HL-60/S4 treated with retinoic acid at 250 ng/mL for 4 days and 3 days (cell line): ENCODE data around the gene NOL4L.

Source experiments
- in situ Hi-C: fragments of 300-500 bp; cut with MboI; formaldehyde crosslinking; loops from 2 replicates; pipeline ENCODE4 v1.7.0; 2022; ENCODE audit warnings: low sequenced_read_pairs

NOL4L gene

DNA sequence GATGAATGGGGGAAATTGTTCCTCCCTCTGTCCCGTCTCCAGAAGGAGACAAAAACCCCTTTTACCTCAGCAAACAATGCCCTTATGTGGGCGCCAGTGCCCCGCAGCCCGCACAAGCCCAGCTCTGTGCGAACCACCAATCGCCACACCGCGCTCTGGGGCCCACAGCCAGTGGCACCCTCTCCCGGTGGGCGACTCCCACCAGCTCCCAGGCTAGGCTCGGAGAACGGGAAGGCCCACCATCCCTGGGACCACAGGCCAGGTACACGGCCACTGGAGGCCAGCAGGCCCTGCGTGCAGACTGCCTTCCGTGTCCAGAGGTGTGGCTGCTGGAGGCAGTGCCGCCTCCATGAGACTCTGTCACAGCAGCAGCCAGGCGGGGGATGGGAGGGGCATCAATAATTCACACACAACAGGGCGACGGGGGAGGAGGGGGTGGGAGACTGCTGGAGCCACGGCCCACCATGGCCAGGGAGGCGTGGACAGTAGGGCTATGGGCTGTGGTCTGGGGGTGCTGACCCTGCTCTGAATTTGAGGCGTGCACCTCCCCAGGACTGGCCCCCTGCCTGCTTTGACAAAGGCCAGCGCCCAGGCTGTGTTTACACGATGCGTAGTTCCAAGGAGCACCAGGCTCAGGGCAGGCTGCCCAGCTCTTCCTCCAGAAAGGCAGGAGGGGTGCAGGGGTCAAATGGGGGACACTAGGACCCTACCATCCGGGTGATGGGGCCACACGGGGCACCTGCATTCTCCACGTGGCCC lies 121.3 kb downstream of the NOL4L start:
- in situ Hi-C loops = no loop called here

DNA sequence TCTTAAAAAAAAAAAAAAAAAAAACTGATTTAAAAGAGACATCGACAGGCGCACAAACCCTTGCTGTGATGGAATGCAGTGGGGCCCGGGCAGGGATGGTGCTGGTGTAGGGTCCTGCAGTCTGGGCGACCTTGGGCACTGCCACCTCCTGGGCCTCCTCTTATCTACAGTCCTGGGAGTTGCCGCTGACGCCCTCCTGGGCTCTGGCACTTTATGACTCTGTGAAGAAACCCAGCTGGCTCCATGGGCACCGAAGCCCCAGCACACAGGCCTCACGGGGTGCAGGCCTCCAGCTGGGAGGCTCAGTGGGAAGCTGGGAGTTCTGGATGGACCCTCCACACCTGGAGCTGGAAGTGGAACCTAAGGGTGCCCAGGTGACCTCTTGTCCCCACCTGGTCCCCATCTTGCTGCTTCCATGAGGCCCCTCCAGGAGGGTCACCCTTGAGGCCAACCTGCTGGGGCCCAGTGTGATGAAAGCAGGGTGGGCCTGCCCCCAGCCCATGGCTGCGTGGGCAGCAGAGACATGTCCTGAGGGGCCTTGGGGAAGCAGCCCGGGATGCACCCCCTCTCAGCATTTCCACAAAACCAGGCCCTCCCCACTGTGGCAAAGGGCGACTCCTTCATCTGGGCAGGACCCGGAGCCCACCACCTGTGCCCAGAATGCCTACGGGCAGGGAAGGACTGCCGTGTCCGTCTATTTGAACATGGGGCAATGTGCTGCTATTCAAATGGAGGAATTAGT lies 122.1 kb downstream of the NOL4L start:
- in situ Hi-C loops = no loop called here

DNA sequence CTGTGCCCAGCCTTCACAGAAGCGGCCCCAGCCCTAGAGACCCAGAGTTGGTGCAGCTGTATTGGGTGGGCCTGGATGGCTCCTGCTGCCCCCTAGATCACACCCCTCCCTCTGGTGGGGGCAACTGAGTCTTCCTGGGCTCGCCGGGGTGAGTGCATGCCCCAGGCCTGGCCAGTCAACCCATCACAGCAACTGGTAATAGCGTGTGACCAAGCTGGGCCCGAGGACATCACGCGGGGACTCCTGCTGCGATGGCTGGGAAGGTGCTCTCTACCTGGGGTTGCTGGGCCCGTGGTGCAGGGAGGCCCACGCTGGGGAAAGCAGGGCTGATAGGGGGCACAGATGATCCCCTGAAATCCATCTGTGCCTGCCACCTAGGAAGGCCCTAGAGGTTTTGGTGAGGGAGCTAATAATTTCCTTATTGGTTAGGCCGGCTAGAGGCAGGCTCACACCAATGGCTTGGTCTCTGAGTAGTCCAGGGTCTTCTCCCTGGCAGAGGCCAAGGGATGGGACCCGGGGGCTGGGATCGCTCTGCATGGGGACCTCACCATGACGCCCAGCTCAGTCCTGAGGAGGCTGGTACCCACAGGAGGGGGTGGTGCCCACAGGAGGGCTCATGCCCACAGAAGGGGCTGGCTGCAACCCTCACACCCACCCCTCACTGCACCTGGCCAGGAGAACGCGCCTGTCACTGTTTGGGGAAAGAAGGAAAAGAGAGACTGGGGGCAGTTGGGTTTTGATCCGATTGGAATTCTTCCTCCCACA lies 123.1 kb downstream of the NOL4L start:
- in situ Hi-C loops = no loop called here

DNA sequence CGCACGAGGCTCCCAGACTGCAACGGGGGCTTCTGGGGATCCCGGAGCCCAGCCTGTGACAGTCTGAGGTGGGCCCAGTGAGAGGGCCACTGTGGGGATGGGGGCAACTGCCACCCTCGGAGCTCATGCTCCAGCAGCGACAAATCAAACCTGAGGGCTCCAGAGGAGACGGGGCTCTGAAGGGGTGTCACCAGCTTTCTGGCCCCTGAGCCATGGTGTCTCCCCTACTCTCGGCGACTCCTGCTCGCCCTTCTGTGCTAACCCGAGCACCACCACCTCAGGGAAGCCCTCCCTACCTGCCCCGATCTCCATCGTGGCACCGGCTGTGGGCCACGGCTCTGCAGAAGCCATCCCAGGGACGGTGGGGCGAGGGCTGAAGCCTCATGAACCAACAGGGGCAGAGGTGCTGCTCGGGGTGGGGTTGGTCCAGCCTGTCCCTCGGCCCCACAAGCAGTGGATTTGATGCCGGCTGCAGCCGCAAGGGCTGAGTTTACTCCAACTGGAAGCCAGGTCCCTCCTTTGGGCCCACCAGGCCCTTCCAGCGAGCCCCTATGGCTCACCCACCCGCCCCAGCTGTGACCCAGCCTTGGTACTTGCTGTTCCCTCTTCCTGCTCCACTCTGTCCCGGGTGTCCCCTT lies 124.3 kb downstream of the NOL4L start:
- in situ Hi-C loops = no loop called here

DNA sequence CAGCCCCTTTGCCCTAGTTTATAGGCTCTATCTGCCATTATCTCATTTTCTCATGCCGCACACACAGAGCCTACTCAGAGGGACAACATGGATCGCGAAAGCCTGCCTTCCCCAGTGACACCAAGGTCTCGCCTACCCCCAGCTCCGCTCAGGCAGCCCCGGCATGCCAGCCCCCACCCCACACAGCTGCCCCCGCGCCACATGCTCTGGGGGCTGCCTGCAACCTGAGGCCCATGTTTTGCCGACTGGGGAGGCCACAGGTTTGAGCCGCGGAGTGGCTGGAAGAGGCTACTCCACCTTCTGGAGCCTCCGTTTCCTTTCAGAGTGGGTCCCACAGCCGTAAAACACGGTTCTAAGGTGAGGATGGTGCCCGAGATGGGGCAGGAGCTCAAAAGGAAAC lies 124.9 kb downstream of the NOL4L start:
- in situ Hi-C loops = no loop called here

DNA sequence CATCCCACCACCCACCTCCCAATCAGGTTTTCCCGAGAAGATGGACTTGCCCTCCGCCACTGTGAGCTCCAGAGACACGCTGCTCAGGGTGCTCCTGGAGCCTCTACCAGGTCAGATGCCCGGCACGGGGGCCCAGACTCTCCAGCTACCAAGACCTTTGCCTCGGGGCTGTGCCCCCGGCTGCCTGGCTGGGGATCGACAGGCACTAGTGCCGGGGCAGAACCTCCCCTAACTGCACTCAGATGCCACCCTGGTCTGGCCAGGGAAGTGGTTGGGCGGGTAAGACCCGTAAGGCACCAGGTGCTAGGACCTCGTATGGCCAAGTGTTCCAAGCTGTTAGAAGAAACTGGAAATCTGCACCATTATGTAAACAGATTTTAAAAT lies 126.3 kb downstream of the NOL4L start:
- in situ Hi-C loops = no loop called here

DNA sequence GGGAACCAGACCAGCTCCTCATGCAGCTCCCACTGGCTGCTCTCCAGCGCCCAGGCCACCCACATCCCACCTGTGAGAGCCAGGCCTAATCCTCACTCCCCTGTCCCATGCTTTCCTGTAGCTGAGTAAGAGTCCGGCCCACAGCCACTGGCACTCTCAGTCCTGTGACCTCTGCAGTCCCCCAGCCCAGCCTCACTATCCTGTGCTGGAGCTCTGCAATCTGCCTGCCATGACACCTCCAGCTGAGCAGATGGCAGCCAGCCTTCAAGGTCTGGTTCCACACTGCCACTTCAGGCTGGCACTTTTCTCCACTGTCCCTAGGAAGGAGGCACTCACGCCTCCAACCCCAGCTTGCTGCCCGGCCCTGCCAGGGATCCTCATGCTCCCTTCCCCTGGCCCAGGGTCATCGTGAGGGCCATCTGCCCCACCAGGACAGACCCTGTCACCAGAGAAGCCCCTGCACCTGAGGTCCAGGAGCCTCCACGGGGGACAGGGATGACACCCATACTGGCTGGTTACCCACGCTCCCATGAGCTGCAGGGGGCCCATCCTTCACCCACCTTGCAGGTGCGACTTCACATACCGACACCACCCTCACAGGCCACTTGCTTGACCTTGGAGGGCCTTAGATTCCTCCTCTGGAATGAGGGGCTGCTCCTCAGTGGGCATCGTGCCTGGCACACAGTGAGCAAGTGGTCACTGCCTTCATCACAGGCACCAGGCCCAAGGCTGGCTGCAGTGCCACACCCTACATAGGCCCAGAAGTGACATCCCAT lies 126.9 kb downstream of the NOL4L start:
- in situ Hi-C loops = no loop called here

DNA sequence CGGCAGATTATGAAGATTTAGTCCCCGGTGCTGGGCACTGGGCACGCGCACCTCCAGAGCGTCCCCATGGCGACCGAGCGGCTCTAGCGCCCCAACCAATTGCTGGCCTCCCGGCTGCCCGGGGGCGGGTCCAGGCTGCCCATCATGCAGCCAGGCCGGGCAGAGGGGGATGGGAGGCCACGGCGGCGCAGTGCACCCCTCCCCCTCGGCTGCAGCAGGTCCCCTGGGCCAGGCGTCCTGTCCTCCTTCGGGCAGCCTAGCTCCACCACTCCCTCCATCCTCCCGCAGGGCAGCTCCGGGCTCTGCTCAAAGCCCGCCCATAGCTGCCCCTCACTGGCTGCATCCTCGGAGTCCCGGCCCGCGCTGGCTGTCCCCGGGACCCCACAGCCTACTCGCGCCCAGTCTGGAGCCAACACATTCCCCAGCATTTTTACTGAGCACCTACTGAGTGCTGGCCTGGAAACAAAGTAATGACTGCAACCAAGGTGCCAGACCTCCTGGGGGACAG lies 127.6 kb downstream of the NOL4L start:
- in situ Hi-C loops = no loop called here

DNA sequence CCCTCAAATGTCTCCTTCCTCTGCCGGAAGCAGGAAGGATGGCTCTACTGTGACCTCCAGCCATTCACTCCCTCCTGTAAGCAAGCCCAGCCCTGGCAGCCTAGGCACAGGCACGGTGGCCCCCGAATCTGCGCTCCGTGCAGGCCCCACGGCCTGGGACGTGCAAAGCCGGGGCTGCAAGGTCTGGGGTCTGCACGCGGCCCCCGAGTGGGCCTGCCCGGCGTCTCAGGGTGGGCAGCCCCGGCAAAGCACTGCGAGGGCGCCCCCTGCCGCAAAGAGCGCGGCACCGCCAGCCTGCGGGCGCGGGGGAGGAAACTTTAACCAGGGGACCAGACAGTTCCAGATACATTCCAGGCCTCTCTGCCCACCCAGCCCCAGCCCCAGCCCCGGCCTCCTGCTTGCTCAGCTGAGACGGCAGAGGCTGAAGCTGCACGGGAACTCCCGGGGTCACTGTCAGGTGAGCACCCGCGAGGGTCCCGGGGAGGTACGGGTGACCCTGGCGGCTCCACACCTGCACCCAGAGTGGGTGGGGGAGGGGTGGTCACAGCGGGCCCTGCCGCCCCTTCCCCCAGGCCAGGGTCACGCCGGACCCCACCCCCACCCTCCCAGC lies 128.2 kb downstream of the NOL4L start:
- in situ Hi-C loops = no loop called here

DNA sequence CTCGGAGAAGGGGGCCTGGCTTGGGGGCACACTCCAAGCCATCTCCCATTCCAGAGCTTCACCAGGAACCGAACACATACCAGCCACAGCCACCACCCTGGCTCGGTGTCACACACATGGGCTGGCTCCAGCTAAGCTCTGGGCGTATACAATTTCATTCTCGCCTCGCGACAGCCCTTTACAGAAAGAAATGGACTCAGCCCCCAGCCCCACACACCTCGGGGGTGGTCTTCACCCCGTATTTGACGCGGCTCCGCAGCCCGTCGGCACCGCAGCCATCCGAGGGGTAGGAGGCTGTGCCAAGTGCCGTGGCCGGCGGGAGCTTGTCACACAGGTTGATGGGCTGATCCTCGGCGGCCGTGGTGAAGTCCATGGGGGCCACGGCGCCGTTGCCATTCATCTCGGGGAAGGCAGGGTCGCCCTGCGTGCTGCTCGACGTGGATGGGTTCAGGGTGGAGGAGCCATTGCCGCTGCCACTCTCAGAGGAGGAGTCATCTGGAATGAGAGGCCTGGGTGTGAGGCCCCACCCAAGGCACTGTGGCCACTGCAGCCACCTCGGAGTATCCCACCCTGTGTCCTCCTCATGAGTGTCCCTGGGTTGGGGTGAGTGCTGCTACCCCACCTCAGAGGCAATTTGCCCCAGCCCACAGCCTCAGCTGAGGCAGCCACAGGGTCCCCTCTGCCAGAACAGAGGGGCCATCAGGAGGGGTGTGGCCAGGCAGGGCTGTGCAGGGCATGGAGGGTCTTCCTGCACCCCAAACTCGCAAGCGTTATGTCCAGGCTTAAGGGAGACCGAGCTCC lies 129.0 kb downstream of the NOL4L start:
- in situ Hi-C loops = no loop called here

DNA sequence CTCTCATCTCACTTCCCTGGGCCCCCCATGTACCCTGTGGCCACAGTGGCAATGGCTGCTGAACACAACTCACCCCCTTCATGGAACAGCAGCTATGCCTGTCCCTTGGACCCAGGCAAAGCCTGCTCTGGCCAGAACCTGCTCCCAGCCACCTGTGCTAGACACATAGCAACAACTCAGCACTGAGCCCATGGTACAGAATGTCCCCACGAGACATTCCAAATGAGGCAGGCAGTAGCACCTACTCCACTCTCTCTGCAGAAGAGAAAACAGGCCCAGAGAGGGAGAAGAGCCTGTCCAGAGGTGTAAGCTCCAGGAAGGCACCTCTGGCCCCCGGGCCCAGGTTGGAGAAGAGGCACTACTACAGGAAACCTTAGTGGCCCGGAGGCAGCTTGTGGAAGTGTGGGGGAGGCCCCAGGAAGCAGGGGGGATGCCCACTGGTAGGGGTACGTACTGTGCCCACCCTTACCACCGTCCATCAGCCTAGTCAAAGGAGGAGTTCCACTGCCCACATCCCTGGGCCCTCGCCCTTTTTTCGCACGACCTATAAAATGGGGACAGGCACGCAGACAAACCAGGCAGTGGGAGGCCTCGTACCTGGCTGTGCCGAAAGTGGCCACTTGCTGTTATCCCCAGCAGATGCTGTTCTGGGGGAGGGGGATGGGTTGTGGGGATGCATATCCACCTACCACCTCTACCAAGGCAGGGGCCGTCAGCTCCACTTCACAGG lies 129.8 kb downstream of the NOL4L start:
- in situ Hi-C loops = no loop called here

DNA sequence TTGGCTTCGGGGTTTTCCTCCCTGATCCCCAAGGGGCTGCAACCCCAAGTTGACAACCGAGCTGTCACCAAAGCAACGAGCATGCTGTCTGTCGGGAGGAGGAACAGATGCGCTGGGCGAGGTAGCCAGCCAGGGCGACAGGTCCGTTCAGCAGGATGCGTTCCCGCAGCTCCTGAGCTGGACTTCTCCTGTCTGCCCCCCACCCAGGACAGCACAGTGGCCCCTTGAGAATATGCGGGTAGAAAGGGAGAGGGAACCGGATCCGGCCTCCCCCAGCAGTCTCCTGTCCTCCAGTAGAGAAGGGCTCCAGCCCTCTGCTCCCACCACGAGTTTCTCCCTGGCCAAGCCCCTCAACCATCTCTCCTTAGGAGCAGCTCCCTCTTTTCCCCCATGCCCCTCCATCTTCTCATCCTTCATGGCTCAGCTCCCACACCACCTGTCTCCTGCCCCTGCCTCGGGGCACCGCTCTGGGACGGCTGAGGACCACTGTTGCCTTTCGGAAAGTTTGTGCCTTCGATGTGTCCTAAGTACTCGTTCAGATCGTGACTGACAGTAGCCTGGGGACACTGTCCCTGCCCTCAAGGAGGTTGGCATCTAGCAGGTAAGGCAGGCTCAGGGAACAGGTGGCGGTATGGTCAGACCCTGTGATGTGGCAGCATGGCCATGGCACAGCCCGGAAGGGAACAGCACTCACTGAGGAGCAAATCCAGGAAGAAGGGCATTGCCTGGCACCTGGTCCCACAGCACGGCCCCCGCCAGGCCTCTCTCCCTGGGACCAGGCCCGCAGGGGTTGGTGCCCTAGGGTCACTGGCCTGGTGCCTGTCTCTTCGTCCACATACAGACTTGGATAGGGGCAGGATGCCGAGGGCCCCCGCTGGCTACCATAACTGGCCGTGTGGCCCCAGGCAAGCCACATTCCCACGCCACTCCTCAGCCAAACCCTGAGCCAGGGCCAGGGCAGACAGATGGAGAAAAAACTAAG lies 130.7 kb downstream of the NOL4L start:
- in situ Hi-C loops = no loop called here

DNA sequence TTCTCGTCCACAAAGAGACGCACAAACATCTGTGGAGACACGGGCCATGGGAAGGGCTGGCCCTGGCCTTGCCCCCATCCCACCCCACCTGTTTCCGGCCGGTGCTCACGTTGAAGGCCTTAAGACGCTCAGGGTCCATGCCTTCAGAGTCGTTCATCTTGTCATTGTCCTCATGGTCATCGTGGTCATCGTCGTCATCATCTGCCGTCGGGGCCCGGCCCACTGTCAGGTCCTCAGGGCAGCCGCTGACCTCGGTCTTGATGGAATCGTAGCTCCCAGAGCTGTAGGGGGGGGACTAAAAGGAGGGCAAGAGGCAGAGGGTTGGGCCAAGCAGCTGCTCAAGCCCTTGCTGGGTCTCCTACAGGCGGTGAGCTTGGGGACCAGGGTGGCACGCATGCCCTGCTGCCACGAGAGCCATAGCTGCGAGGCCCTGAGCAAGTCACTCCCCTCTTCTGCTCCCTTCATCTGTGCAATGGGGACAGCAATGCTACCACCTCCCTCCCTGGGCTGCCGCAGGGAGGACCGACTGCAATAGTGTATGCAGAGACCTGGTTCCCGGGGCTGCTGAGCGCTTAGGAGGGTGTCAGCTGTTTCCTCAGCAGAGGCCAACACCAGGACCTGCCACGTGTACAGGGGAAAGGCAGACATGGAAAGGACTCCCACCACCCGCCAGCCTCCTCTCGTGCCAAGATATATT lies 131.5 kb downstream of the NOL4L start:
- in situ Hi-C loops = no loop called here

DNA sequence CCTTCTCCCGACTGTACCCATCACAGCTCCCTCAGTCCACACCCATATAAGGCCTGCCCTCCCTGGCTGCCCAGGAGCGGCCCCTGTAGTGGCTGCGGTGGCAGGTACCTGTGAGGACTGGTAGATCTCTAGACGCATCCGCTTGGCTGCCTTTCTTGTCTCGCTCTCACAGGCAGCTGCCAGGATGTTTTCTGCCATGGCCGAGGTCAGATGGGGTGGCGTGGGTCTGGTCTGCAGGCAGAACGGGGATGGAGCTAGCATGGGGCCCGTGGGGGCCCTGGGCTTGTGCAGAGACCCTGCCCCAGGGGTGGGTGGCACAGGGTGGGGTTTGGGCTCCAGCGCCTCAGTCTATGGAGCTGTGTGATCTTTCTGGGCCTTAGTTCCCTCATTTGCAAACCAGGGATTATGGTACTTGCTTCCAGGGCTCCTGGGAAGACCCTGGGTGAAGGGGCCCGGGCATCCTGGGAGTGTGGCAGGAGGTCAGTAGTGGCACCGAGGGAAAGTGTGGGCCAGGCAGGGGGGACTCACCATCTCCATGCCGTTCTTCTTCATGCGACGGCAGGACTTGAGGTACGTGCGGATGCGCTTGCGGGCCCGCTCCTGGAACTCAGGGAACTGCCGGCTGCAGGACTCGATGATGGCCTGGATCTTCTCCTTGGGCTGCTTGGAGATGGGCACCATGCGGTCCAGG lies 132.2 kb downstream of the NOL4L start:
- in situ Hi-C loops = no loop called here

DNA sequence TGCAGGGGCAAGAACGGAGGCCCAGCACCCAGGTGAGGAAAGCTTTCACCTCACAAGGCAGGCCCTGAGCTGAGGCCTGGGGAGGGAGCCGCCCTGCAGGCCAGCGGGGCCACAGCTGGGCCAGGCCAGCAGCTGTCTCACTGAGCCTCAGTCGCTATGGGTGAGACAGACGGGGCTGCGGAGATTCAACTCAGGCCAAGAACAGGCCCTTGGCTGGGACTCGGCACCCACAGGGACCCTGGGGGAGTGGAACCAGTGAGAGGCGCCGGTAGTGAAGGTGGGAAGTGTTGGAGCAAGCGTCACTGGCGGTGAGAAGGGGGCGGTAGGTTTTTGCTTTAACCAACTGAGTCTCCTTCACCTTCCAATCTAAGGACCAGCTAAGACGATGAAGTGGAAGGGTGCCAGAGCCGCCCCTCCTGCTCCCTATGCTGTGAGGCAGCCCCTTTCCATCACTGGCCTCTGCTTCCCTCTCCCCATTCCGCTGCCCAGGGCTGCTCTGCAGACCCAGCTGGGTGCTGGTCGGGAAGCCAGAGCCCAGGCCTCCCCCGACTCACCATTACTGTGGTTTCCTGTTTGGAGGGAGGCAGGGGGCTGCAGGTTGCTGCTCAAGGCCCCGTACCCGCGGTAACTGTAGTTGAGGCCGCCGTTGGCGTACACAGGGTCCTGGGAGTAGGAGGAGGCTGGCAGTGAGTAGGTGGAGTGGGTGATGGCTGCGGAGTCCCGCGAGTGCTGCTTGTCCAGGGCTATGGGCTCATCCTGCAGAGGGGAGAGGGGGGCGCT lies 133.3 kb downstream of the NOL4L start:
- in situ Hi-C loops = no loop called here
